SKM-1 treated with dmso at 0.1 percent for 144 hours (cell line): Measurements from ENCODE around the gene IFI44L.

Experiments
- DNase-seq: peaks from one replicate; lab custom pipeline; 2025; ENCODE audit not compliant: unreplicated experiment; lab: John Stamatoyannopoulos, UW

Gene IFI44L

GRCh38 chr1:78619803-78620579 lies at the start of gene IFI44L:
Gene IFI44L, plus strand, starts transcription at chr1:78620448. Its CDS starts 7,468 bp downstream, at chr1:78627916.
- DNase-seq, result no peak

GRCh38 chr1:78570539-78570938 lies 49.7 kb upstream of the IFI44L start:
- DNase-seq, result no peak

GRCh38 chr1:78577257-78578100 lies 42.8 kb upstream of the IFI44L start:
- no peak for DNase-seq

GRCh38 chr1:78586572-78586971 lies 33.7 kb upstream of the IFI44L start:
- no peak for DNase-seq

GRCh38 chr1:78587211-78587610 lies 33.0 kb upstream of the IFI44L start:
- no peak for DNase-seq

GRCh38 chr1:78591971-78592370 lies 28.3 kb upstream of the IFI44L start:
- DNase-seq, result no peak

GRCh38 chr1:78599294-78599693 lies 21.0 kb upstream of the IFI44L start:
- no peak for DNase-seq

GRCh38 chr1:78601068-78601467 lies 19.2 kb upstream of the IFI44L start:
- no peak for DNase-seq

GRCh38 chr1:78603206-78603605 lies 17.0 kb upstream of the IFI44L start:
- no peak for DNase-seq

- no peak for DNase-seq
Measured at GRCh38 chr1:78604643-78605042, 15.6 kb upstream of the IFI44L start.

GRCh38 chr1:78606274-78606673 lies 14.0 kb upstream of the IFI44L start:
- DNase-seq, result no peak

- DNase-seq, result peak; percentile 15
Measured at GRCh38 chr1:78607334-78607927, 12.8 kb upstream of the IFI44L start.

- no peak for DNase-seq
Measured at GRCh38 chr1:78607944-78608343, 12.3 kb upstream of the IFI44L start.

GRCh38 chr1:78617615-78618026 lies 2.6 kb upstream of the IFI44L start:
- peak; percentile 81 for DNase-seq

- no peak for DNase-seq
Measured at GRCh38 chr1:78619032-78619431, 1.2 kb upstream of the IFI44L start.

- DNase-seq, result no peak
Measured at GRCh38 chr1:78619446-78619802, 824 bp upstream of the IFI44L start.

- DNase-seq, result no peak
Measured at GRCh38 chr1:78620666-78621065, 418 bp downstream of the IFI44L start.

- DNase-seq, result no peak
Measured at GRCh38 chr1:78622548-78622947, 2.3 kb downstream of the IFI44L start.

- DNase-seq, result no peak
Measured at GRCh38 chr1:78624035-78624434, 3.8 kb downstream of the IFI44L start.

- no peak for DNase-seq
Measured at GRCh38 chr1:78627321-78627720, 7.1 kb downstream of the IFI44L start.

GRCh38 chr1:78630600-78630999 lies 10.4 kb downstream of the IFI44L start:
- no peak for DNase-seq

GRCh38 chr1:78633209-78633608 lies 13.0 kb downstream of the IFI44L start:
- DNase-seq, result no peak
